Panc1 (cell line): Measurements from ENCODE around the gene TEX264. TPM values are rescaled to one million over a fixed set of nuclear protein-coding genes. Genes with fewer than 3 reads are reported as not detected.

Experiments used
- ATAC-seq: fragments of 200-7000 bp; cut with Tn5 transposase; 2 replicates; pipeline ENCODE4 v1.9.1; 2020; ENCODE audit warnings: mild to moderate bottlenecking, moderate library complexity
- BruUV-seq: library from RNA; stranded (reverse); fragments of 400-500 nt; replicated peaks from 2 replicates; lab custom pipeline; 2021; lab: Mats Ljungman, UMichigan
- CTCF ChIA-PET: fragments of 300-600 bp; sonication (Branson Sonifier 250); formaldehyde crosslinking; loops from one replicate; lab custom pipeline; 2022; ENCODE audit warnings: antibody characterized with exemption; lab: Charles Lee
- POLR2A ChIA-PET: fragments of 300-600 bp; sonication (Branson Sonifier 250); formaldehyde crosslinking; loops from one replicate; lab custom pipeline; 2022; ENCODE audit warnings: antibody characterized with exemption; lab: Charles Lee
- DNase-seq: peaks from one replicate; pipeline ENCODE4 v3.0.0-alpha.2; 2010; ENCODE audit warnings: low read depth, low spot score
- H3K27ac ChIP-seq: 2 replicates; pipeline ENCODE4 v1.5.1; 2011; ENCODE audit warnings: mild to moderate bottlenecking, low read length, inconsistent platforms
- H3K27me3 ChIP-seq: fragments of 200-500 bp; sonication (Bioruptor generic); 2 replicates; pipeline ENCODE4 v1.6.0; 2014; ENCODE audit warnings: low read length, inconsistent platforms; ENCODE audit not compliant: control insufficient read depth, insufficient read depth
- H3K36me3 ChIP-seq: fragments of 200-500 bp; sonication (Bioruptor generic); 2 replicates; pipeline ENCODE4 v1.5.1; 2014; ENCODE audit warnings: inconsistent platforms, mild to moderate bottlenecking, low read length, moderate library complexity; ENCODE audit not compliant: control insufficient read depth, insufficient read depth
- H3K4me1 ChIP-seq: 2 replicates; pipeline ENCODE4 v1.5.1; 2011; ENCODE audit warnings: inconsistent platforms, mild to moderate bottlenecking, low read length, moderate library complexity; ENCODE audit not compliant: control insufficient read depth, insufficient read depth
- H3K4me3 ChIP-seq, 2 experiments: 2 replicates each; pipeline ENCODE4 v1.5.1; 2011 to 2012; ENCODE audit warnings: low read depth in 2 of 2, low read length in 2 of 2, mild to moderate bottlenecking in 2 of 2, inconsistent platforms in 1 of 2, moderate library complexity in 1 of 2
- H3K9me3 ChIP-seq: fragments of 200-500 bp; sonication (Bioruptor generic); 2 replicates; pipeline ENCODE4 v1.5.1; 2014; ENCODE audit warnings: low read depth, mild to moderate bottlenecking, inconsistent platforms, low read length, moderate library complexity; ENCODE audit not compliant: control insufficient read depth, insufficient read depth
- POLR2AphosphoS5 ChIP-seq: IDR thresholded peaks from 2 replicates; pipeline ENCODE4 v1.6.1; 2012; ENCODE audit warnings: mild to moderate bottlenecking, low read depth, low read length, moderate library complexity
- SIN3A ChIP-seq: IDR thresholded peaks from 2 replicates; pipeline ENCODE4 v1.6.1; 2012; ENCODE audit warnings: low read depth, mild to moderate bottlenecking, low read length, moderate library complexity, borderline replicate concordance; ENCODE audit not compliant: insufficient read depth
- TCF7L2 ChIP-seq: IDR thresholded peaks from 2 replicates; pipeline ENCODE4 v1.6.1; 2011; ENCODE audit warnings: mild to moderate bottlenecking, low read depth, low read length, inconsistent platforms
- in situ Hi-C: cut with HindIII; loops from 2 replicates; pipeline ENCODE4 v1.10.0; 2016; ENCODE audit warnings: low sequenced_read_pairs, low pct_unique_long_range_greater_than_20kb
- intact Hi-C: fragments of 100-400 bp; cut with micrococcal nuclease; formaldehyde crosslinking; loops from one replicate; pipeline ENCODE4 v1.10.0; 2022; ENCODE audit not compliant: unreplicated experiment
- total RNA-seq: library from RNA; stranded (reverse); gene quantifications from one replicate; pipeline ENCODE4 v1.2.1, GENCODE V29; 2021; ENCODE audit not compliant: unreplicated experiment
- TF ChIP-seq, protein P1 (sequence below): fragments of 450-650 bp; IDR thresholded peaks from 2 replicates; pipeline ENCODE4 v1.5.1; 2017; ENCODE audit warnings: mild to moderate bottlenecking
- TF ChIP-seq, protein P2 (sequence below), 2 experiments: IDR thresholded peaks; 2 replicates each; pipeline ENCODE4 v1.6.1; 2011 to 2012; ENCODE audit warnings: low read depth in 2 of 2, control low read depth in 1 of 2, low read length in 1 of 2, mild to moderate bottlenecking in 1 of 2, moderate library complexity in 1 of 2; ENCODE audit not compliant: insufficient read depth in 1 of 2

The TEX264 gene
- total RNA-seq, 1 experiment from 2014 or later: 45.8 TPM

DNA sequence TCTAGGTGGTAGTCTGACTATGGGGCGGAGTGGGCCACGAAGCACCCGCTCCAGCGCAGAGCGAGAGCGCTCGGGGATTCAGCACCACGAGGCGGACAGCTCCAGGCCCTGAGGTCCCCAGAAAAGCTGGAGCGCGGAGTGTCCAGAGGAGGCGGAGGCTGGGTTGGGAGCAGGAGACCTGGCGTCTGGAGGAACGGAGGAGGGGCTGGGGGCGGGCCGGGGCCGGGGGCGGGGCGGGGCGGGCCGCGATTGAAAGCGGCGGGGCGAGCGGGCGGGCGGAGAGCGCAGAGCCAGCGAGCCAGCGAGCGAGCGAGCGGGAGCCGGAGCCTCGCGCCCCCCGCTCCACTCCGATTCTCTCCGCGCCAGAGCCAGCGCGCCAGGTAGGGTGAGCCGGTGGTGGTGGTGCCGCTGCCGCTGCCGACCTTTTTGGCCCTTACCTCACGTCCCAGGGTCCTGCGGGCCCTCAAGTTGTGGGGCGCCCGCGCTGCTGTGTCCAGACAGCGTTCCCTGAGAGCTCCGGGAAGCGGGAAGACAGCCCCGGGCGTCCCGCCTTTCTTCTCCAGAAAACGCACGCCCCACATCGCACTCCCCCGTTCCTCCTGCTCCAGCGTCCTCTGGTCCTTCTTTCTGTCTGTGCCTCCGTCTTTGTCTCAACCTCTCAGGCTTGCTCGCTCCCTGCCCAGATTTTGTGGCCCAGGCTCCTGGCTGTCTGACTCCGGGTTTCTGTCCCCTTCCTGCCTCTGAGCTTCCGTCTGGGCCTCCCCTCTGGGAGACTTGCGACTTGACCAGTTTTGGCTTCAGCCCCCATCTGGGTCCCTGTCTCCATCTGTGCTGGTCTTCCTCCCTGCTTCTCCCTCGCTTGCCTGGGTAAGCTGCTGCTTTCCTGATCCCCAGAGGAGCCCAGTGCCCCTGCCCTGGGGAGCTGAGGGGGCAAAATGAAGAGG lies 36.0 kb downstream of the TEX264 start, which contains the start of gene GRM2:
TSS of gene GRM2 (plus strand) at position 281 of the 944 bp plus-strand sequence. CDS start 1,916 bp downstream, outside the sequence.
- peak within 1 kb of the TSS in 1 of 2 experiments; percentile 16; a peak in 1 of 4 replicates for H3K4me3 ChIP-seq
- intact Hi-C loops: no loop called here
- no TSS peak for BruUV-seq
- H3K4me1 ChIP-seq: no peaks in the 10 kb centered on the region
- in situ Hi-C loops: no loop called here
- ATAC-seq: peak; percentile 74
- no peak for DNase-seq
- ChIA-PET CTCF (interaction anchor here (0.7 kb wide), 1 partner anchor 136 kb away, joined by 8 read pairs; no protein-coding TSS in a partner anchor), POLR2A (no interaction called here)
- TF ChIP-seq TCF7L2 (no peak), POLR2AphosphoS5 (no peak), SIN3A (no peak)
- TF ChIP-seq, protein P1, sequence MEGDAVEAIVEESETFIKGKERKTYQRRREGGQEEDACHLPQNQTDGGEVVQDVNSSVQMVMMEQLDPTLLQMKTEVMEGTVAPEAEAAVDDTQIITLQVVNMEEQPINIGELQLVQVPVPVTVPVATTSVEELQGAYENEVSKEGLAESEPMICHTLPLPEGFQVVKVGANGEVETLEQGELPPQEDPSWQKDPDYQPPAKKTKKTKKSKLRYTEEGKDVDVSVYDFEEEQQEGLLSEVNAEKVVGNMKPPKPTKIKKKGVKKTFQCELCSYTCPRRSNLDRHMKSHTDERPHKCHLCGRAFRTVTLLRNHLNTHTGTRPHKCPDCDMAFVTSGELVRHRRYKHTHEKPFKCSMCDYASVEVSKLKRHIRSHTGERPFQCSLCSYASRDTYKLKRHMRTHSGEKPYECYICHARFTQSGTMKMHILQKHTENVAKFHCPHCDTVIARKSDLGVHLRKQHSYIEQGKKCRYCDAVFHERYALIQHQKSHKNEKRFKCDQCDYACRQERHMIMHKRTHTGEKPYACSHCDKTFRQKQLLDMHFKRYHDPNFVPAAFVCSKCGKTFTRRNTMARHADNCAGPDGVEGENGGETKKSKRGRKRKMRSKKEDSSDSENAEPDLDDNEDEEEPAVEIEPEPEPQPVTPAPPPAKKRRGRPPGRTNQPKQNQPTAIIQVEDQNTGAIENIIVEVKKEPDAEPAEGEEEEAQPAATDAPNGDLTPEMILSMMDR: no peak
- TF ChIP-seq, protein P2, sequence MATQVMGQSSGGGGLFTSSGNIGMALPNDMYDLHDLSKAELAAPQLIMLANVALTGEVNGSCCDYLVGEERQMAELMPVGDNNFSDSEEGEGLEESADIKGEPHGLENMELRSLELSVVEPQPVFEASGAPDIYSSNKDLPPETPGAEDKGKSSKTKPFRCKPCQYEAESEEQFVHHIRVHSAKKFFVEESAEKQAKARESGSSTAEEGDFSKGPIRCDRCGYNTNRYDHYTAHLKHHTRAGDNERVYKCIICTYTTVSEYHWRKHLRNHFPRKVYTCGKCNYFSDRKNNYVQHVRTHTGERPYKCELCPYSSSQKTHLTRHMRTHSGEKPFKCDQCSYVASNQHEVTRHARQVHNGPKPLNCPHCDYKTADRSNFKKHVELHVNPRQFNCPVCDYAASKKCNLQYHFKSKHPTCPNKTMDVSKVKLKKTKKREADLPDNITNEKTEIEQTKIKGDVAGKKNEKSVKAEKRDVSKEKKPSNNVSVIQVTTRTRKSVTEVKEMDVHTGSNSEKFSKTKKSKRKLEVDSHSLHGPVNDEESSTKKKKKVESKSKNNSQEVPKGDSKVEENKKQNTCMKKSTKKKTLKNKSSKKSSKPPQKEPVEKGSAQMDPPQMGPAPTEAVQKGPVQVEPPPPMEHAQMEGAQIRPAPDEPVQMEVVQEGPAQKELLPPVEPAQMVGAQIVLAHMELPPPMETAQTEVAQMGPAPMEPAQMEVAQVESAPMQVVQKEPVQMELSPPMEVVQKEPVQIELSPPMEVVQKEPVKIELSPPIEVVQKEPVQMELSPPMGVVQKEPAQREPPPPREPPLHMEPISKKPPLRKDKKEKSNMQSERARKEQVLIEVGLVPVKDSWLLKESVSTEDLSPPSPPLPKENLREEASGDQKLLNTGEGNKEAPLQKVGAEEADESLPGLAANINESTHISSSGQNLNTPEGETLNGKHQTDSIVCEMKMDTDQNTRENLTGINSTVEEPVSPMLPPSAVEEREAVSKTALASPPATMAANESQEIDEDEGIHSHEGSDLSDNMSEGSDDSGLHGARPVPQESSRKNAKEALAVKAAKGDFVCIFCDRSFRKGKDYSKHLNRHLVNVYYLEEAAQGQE (IDR thresholded peaks at IDR 0.05; ENCODE audit: insufficient read depth in 1 of 2, low read depth in 2 of 2, low read length in 1 of 2): peak; percentile 87 to 94
- H3K9me3 ChIP-seq: no peaks in the 10 kb centered on the region
- no peak within 1 kb of the TSS for H3K27ac ChIP-seq
- H3K27me3 ChIP-seq: no peaks in the 10 kb centered on the region; the same call in 1 of the 2 replicates
- no peaks in the 10 kb centered on the region for H3K36me3 ChIP-seq

DNA sequence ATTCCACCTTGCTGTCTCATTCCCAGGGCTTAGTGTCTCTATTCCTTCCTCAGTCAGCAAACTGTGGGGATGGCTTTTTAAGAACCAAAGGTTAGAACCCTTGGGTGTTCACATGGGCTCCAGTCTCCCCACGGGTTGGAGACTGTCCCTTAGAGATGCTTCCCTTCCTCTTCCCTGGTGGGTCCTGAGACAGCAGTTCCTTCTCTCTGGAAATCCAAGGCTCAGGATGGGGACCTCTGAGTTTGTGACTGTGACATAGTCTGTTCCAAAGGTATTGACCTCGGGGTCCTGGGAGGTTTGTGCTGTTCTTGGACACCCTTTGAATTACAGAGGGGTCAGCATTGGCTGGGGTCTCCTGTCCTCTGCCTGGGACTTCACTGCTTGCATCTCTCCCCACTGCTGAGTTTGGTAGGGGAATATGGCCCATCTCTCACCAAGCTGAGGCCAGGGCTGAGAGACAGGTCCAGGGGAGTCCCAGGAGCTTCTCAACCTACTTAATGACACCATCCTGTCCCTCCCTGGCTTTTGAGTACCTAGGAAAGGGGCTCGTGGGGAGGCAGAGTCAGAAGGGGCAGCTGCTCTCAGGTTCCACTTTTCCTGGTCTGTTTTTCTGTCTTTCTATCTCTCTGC lies 37.3 kb downstream of the TEX264 start:
- no peak overlapping the region for H3K27ac ChIP-seq
- intact Hi-C loops (no loop called here), in situ Hi-C loops (no loop called here)
- H3K9me3 ChIP-seq: no peaks in the 10 kb centered on the region
- H3K4me1 ChIP-seq: no peaks in the 10 kb centered on the region
- BruUV-seq: no TSS peak
- ChIA-PET POLR2A (no interaction called here), CTCF (no interaction called here)
- ATAC-seq (no peak), DNase-seq (no peak)
- no peak overlapping the region for H3K4me3 ChIP-seq
- no peaks in the 10 kb centered on the region for H3K36me3 ChIP-seq
- no peaks in the 10 kb centered on the region; the same call in 1 of the 2 replicates for H3K27me3 ChIP-seq
- TF ChIP-seq TCF7L2 (no peak), SIN3A (no peak), POLR2AphosphoS5 (no peak)
- TF ChIP-seq, protein P2 (IDR thresholded peaks at IDR 0.05; ENCODE audit: insufficient read depth in 1 of 2, low read depth in 2 of 2, low read length in 1 of 2): no peak
- TF ChIP-seq, protein P1: no peak
